ENCODE measurements around the gene PSMD12.
"Not testable (repeated sequence)": the region's sequence is repeated elsewhere in the genome, so short reads cannot be mapped to it uniquely, and the experiment has no call there.

PSMD12 gene

GRCh38 chr17:67305446-67306235 is 60.7 kb downstream of the PSMD12 start:
- FAIRE-seq, result not testable (repeated sequence)

- no peak for FAIRE-seq
These were observed 68.9 kb downstream of the PSMD12 start for GRCh38 chr17:67297454-67297960.

- FAIRE-seq, result no peak
These were observed 71.8 kb downstream of the PSMD12 start for GRCh38 chr17:67294451-67295199.

GRCh38 chr17:67293251-67294203 is 72.8 kb downstream of the PSMD12 start:
- no peak for FAIRE-seq

- no peak for FAIRE-seq
These were observed 75.6 kb downstream of the PSMD12 start for GRCh38 chr17:67290711-67291291.

GRCh38 chr17:67290244-67290643 is 76.1 kb downstream of the PSMD12 start:
- no peak for FAIRE-seq

GRCh38 chr17:67289181-67289876 is 77.0 kb downstream of the PSMD12 start:
- FAIRE-seq, result no peak
